Measurements from ENCODE around the gene IBSP.

Gene IBSP

GRCh38 chr4:87851953-87852352 lies 52.6 kb downstream of the IBSP start:
- DNase-seq (ENCODE audit: low read depth), result no peak
- no peak for TF ChIP-seq CTCF (conservative IDR thresholded peaks at IDR 0.05; ENCODE audit: control insufficient read depth, insufficient read depth, low read depth, low read length)

GRCh38 chr4:87853108-87853507 lies 53.8 kb downstream of the IBSP start:
- peak; percentile 48 for TF ChIP-seq CTCF (conservative IDR thresholded peaks at IDR 0.05; ENCODE audit: control insufficient read depth, insufficient read depth, low read depth, low read length)
- DNase-seq (ENCODE audit: low read depth), result peak; percentile 58

More at GRCh38 chr4:87851953-87852352, 52.6 kb downstream of the IBSP start:
- no peak overlapping the region for H3K4me3 ChIP-seq (ENCODE audit: control insufficient read depth, low read depth, low read length)

GRCh38 chr4:87853891-87854290 lies 54.5 kb downstream of the IBSP start:
- TF ChIP-seq CTCF (conservative IDR thresholded peaks at IDR 0.05; ENCODE audit: control insufficient read depth, insufficient read depth, low read depth, low read length), result no peak
- no peak for DNase-seq (ENCODE audit: low read depth)
- no peak overlapping the region for H3K4me3 ChIP-seq (ENCODE audit: control insufficient read depth, low read depth, low read length)

More at GRCh38 chr4:87853108-87853507, 53.8 kb downstream of the IBSP start:
- H3K4me3 ChIP-seq (ENCODE audit: control insufficient read depth, low read depth, low read length), result no peak overlapping the region

- H3K4me3 ChIP-seq (ENCODE audit: control insufficient read depth, low read depth, low read length), result no peak overlapping the region
- DNase-seq (ENCODE audit: low read depth), result no peak
- TF ChIP-seq CTCF (conservative IDR thresholded peaks at IDR 0.05; ENCODE audit: control insufficient read depth, insufficient read depth, low read depth, low read length), result no peak
Measured at GRCh38 chr4:87855559-87855958, 56.2 kb downstream of the IBSP start.

- no peak for TF ChIP-seq CTCF (conservative IDR thresholded peaks at IDR 0.05; ENCODE audit: control insufficient read depth, insufficient read depth, low read depth, low read length)
- no peak overlapping the region for H3K4me3 ChIP-seq (ENCODE audit: control insufficient read depth, low read depth, low read length)
- DNase-seq (ENCODE audit: low read depth), result no peak
Measured at GRCh38 chr4:87856816-87857215, 57.5 kb downstream of the IBSP start.

GRCh38 chr4:87857789-87858188 lies 58.4 kb downstream of the IBSP start:
- no peak for DNase-seq (ENCODE audit: low read depth)
- no peak for TF ChIP-seq CTCF (conservative IDR thresholded peaks at IDR 0.05; ENCODE audit: control insufficient read depth, insufficient read depth, low read depth, low read length)
- no peak overlapping the region for H3K4me3 ChIP-seq (ENCODE audit: control insufficient read depth, low read depth, low read length)
